8988T (cell line): ENCODE results near the gene ABHD6.
A peak's percentile ranks its signal among the peaks of the same experiment; 100 is the strongest.
"Not testable (repeated sequence)": the region's sequence is repeated elsewhere in the genome, so short reads cannot be mapped to it uniquely, and the experiment has no call there.

Experiments
- DNase-seq: peaks from one replicate; pipeline ENCODE4 v3.0.0; 2011

ABHD6 gene

GRCh38 chr3:58285334-58285733 is 47.7 kb downstream of the ABHD6 start:
- DNase-seq, result no peak

GRCh38 chr3:58287354-58287753 is 49.8 kb downstream of the ABHD6 start:
- no peak for DNase-seq

DNA sequence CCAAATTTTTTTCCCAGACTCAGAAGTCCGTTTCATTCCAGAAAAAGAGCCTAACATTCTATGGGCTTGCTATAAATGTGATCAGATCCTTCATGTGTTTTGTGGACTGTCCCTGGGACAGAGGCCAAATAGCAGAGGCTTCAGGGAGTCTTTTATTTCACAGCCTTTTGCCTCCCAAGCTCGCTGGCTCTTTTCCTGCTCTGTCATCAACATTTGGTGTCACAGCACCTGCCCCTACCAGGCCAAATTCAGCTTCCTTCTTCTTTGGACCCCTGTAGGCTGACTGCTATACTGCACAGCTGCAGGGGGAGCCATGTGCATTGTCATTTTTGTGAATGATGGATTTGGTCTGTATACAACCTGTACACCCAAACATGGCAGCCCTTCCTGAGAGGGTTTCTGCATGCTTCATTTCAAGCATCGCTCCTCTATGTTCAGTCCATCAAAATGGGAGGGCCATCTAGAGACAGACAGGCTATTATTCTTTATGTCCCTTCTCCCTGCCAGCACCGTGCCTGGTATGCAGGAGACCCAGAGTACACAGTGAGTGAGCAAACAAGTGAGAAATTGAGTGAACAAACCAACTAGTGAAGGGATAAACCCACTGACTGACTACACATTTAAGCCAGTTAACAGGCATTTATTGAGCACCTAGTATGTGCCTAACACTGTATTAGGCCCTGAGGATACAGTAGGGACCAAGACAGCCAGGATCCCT is 50.6 kb downstream of the ABHD6 start:
- no peak for DNase-seq

- not testable (repeated sequence) for DNase-seq
Measured at GRCh38 chr3:58288964-58289613, 51.5 kb downstream of the ABHD6 start.

- not testable (repeated sequence) for DNase-seq
Measured at GRCh38 chr3:58290446-58290845, 52.9 kb downstream of the ABHD6 start.

- DNase-seq, result no peak
Measured at GRCh38 chr3:58291671-58292338, 54.2 kb downstream of the ABHD6 start.

DNA sequence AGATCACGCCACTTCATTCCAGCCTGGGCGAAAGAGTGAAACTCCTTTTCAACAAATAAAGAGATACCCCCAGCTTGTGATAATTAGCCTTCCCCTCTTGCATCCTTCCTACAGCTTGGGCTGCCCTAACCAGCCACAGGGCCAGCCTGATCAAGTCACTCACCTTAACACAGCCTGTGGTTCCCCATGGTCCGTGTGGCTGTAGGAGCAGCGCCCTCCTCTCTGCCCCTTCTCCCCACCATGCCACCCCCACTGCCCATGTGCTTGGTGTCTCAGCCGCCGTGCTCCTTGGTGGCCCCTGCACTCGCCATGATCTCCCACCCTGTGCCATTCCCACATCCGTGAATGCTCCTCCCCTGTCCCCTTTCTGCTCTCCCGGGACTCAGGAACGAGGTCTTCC is 55.3 kb downstream of the ABHD6 start:
- DNase-seq, result no peak

DNA sequence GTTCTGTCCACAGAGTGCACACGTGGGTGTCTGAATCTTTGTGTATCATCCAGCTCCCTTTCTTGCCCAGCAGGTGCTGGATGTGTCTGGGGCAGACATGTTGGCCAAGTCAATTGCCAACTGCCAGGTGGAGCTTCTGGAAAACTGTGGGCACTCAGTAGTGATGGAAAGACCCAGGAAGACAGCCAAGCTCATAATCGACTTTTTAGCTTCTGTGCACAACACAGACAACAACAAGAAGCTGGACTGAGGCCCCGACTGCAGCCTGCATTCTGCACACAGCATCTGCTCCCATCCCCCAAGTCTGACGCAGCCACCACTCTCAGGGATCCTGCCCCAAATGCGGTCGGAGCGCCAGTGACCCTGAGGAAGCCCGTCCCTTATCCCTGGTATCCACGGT is 55.9 kb downstream of the ABHD6 start:
- no peak for DNase-seq

DNA sequence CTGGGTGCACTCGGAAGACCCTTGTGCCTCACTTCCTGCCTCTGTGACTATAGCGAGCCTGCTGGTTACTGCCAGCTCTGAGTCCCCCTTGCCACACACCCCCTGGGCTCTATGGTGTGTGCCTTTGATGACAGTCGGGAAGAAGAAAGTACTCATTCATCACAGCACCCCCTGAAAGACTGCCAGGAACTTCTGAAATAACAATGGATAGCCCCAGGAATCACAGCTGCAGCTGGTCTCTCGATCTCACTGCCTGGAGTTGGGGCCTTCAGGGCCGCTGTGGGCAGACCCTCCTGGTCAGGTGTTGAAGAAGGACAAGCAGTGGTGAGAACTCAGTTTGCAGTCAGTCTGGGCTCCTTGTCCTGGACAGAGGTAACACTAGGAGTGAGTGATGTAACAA is 58.7 kb downstream of the ABHD6 start:
- no peak for DNase-seq

- DNase-seq, result no peak
Measured at GRCh38 chr3:58296843-58297242, 59.3 kb downstream of the ABHD6 start.

DNA sequence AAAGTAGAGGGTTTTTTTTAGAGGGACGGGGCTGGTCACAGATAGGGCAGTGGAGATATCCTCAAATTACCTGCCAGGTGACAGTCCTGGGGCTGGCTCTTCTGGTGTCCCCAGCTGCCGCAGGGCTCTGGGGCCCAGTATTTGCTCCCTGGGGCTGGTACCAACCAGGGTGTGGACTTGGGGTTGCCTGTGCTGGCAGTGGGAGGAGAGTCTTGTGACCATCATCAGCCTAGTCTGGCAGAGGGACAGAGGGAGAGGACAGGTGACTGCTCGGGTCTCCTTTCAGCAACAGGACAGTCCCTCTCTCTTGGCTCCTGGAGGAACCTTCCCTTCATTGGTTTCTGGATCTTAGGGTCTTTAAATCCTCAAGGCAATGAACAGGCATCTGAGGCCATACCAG is 60.6 kb downstream of the ABHD6 start:
- no peak for DNase-seq

DNA sequence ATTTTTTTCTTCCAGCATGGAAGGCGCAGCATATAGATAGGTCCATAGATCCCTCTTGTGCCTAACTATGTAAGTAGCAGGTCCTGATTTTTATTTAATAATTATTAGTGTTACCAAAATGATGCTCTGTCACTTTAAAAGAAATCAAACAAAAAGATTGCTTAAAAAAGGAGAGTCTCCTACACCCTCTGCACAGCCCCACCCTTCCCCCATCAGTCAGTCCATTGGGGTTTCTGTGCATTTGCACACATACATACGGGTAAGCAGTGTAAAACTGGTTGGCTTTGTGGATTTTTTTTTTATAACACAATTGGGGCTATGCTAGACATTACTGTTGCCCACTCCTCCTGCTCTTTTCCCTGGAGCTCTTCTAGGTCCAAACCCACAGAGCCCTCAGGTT is 61.5 kb downstream of the ABHD6 start:
- DNase-seq, result no peak

- no peak for DNase-seq
Measured at GRCh38 chr3:58299839-58300516, 62.4 kb downstream of the ABHD6 start.

DNA sequence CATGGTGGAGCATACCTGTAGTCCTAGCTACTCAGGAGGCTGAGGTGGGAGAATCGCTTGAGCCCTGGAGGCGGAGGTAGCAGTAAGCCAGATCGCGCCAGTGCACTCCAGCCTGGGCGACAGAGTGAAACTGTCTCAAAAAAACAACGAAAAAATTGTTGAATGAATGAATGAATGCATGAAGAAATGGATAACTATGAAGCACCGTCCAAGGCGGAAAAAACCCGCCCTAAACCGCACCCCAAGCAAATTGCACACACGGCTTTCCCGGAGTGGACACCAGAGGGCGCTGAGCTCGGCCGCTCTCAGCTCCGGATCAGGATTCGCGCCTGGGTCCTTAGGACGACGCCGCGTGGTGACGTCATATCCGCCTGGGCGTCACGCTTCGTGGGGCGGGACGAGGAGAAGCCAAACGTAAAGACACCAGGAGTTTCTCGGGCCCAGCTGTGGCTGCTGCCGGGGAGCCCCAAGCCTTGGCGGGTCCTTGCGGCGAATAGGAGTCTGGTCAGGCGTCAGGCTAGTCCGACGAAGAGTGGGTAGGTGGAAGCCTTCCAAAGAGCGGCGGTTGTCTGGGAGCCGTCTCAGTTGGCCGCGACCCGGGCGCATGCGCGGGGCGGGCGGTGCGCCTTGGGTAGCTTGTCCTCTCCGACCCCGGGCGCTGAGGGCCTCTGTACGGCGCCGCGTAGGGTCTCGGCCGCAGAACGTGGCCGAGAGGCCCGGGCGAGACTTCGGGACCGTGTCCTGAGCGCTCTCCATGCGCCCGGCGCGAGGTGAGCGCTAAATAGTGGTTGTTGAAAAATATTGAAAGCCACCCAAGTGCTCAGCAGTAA is 68.5 kb downstream of the ABHD6 start, which contains the start of the genes HTD2 and RPP14:
TSS of gene HTD2 (plus strand) at position 639 of the 830 bp plus-strand sequence. CDS start 11,094 bp downstream, outside the sequence.
TSS of gene RPP14 (plus strand) at position 364 of the 830 bp plus-strand sequence. CDS start 4,085 bp downstream, outside the sequence.
- peak; percentile 82 for DNase-seq

- no peak for DNase-seq
Measured at GRCh38 chr3:58307639-58308215, 70.1 kb downstream of the ABHD6 start.

DNA sequence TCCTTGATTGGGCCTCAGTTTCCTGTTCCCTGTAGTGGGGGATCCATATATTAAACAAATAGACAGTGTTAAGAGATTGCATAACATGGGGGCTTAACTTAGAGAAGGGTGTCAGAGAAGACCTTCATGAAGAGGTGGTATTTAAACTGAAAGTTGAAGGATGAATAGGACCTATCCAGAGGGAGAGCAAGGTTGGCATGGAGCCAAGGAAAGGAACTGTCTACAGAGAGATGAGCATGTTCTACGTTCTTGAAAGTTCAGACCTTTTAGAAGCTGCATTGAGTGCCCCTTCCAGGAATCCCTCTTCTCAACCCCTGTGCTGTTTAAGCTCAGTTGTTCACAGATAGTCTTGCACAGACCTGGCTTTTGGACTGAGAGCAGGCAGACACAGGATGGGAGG is 71.1 kb downstream of the ABHD6 start:
- no peak for DNase-seq

GRCh38 chr3:58317811-58318210 is 80.2 kb downstream of the ABHD6 start:
- no peak for DNase-seq

GRCh38 chr3:58321791-58322190 is 84.2 kb downstream of the ABHD6 start:
- no peak for DNase-seq

DNA sequence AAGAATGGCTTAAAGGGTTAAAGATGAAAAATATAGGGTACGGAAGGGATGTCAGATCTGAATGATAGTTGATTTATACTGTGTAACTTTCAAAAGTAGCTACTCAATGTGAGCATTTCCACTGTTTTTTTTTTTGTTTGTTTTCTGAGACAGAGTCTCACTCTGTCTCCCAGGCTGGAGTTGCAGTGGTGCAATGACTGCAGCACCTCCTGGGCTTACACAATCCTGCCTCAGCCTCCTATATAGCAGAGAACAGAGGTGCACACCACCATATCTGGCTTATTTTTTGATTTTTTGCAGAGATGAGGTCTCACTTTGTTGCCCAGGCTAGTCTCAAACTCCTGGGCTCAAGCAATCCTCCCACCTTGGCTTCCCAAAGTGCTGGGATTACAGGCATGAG is 85.2 kb downstream of the ABHD6 start:
- no peak for DNase-seq

DNA sequence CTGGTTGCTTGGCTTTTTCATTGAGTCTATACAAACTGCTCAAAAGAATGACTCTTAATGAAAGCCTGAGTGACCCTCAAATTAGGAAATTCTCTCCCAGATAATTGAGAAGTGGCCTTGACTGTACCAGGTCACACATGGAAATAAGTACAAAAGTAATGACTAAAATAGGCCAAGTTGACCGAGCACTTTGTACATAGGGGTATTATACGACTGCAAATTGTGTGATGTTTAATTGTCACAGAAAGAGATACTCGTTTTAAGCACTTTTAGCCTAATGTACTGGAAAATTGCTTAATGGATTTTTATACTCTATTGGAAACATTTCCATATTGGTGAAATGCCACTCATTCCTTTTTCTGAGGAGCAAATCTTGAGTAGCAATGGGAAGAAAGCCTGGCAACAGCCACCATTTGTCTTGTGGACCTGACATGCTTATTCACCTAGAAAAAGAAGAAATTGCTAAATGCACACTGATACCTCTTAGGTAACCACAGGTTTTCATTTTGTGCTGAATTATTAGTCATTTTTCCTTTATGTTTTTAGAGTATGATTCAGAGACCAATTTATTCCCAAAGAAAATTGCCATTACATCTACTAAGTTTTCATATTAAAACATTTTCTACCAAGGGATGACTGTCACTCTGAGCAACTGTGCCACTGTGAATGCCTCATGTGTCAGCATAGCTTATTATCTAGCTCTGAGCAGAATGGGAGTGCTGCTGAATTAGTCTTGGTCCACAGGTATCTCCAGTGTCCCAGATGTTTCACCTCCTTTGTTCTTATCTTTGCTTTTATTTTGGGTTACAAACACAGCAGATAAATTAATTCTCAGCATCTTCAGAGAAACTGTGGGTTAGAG is 86.2 kb downstream of the ABHD6 start:
- DNase-seq, result no peak
